Keratinocyte (primary cell): Measurements from ENCODE around the gene HSD11B2. TPM values are rescaled to one million over a fixed set of nuclear protein-coding genes. Genes with fewer than 3 reads are reported as not detected.

Source experiments
- DNase-seq: peaks from one replicate; pipeline ENCODE4 v3.0.0-alpha.2; 2011; ENCODE audit warnings: low read depth, missing footprints, low spot score
- FAIRE-seq: peaks from 2 replicates; lab custom pipeline; 2011; peaks lifted over from hg19 to GRCh38; lab: Jason Lieb, UNC
- H2AFZ ChIP-seq: 2 replicates; pipeline ENCODE4 v1.6.0; 2012; ENCODE audit warnings: low read length, control low read depth, inconsistent platforms; ENCODE audit not compliant: control insufficient read depth
- H3K27ac ChIP-seq: 2 replicates; pipeline ENCODE4 v1.5.1; 2011; ENCODE audit warnings: low read length; ENCODE audit not compliant: control insufficient read depth, insufficient read depth
- H3K27me3 ChIP-seq: 3 replicates; pipeline ENCODE4 v1.6.0; 2011; ENCODE audit warnings: low read length; ENCODE audit not compliant: control insufficient read depth, insufficient read depth; ENCODE audit errors: extremely low read depth
- H3K36me3 ChIP-seq, 2 experiments: 2 replicates in 1 of 2; 3 replicates in 1 of 2; pipeline ENCODE4 v1.5.1; 2011; ENCODE audit warnings: low read length in 2 of 2, mild to moderate bottlenecking in 1 of 2; ENCODE audit not compliant: control insufficient read depth in 2 of 2, insufficient read depth in 2 of 2; ENCODE audit errors: extremely low read depth in 1 of 2
- H3K4me1 ChIP-seq: 3 replicates; pipeline ENCODE4 v1.5.1; 2011; ENCODE audit warnings: low read length; ENCODE audit not compliant: control insufficient read depth, insufficient read depth; ENCODE audit errors: extremely low read depth
- H3K4me2 ChIP-seq: 3 replicates; pipeline ENCODE4 v1.6.0; 2011; ENCODE audit warnings: low read depth, low read length; ENCODE audit not compliant: control insufficient read depth, insufficient read depth; ENCODE audit errors: extremely low read depth
- H3K4me3 ChIP-seq, 3 experiments: fragments of 200-600 bp in 1 of 3; sonication (generic) in 1 of 3; 2 replicates in 2 of 3; 3 replicates in 1 of 3; pipeline ENCODE4 v1.5.1; 2011 to 2016; ENCODE audit warnings: low read length in 3 of 3, mild to moderate bottlenecking in 3 of 3, control low read depth in 2 of 3, inconsistent platforms in 1 of 3, low read depth in 1 of 3, mixed read lengths in 1 of 3, mixed run types in 1 of 3, moderate library complexity in 1 of 3; ENCODE audit not compliant: control insufficient read depth in 2 of 3, insufficient read depth in 2 of 3; ENCODE audit errors: extremely low read depth in 1 of 3
- H3K79me2 ChIP-seq: 2 replicates; pipeline ENCODE4 v1.6.0; 2012; ENCODE audit warnings: low read length; ENCODE audit not compliant: control insufficient read depth, insufficient read depth
- H3K9ac ChIP-seq: 3 replicates; pipeline ENCODE4 v1.6.0; 2011; ENCODE audit warnings: low read length; ENCODE audit not compliant: control insufficient read depth, insufficient read depth; ENCODE audit errors: extremely low read depth
- H3K9me1 ChIP-seq: 3 replicates; pipeline ENCODE4 v1.6.0; 2011; ENCODE audit warnings: low read length; ENCODE audit not compliant: control insufficient read depth, insufficient read depth; ENCODE audit errors: extremely low read depth
- H3K9me3 ChIP-seq: 2 replicates; pipeline ENCODE4 v1.5.1; 2012; ENCODE audit warnings: low read depth, low read length; ENCODE audit not compliant: control insufficient read depth
- H4K20me1 ChIP-seq: 3 replicates; pipeline ENCODE4 v1.6.0; 2011; ENCODE audit warnings: low read length; ENCODE audit not compliant: control insufficient read depth, insufficient read depth; ENCODE audit errors: extremely low read depth
- CTCF ChIP-seq, 3 experiments: IDR thresholded peaks in 1 of 3; conservative IDR thresholded peaks in 1 of 3; optimal IDR thresholded peaks in 1 of 3; 2 replicates in 2 of 3; 3 replicates in 1 of 3; pipeline versions ENCODE3 to v1.5.1; 2011; ENCODE audit warnings: low read length in 3 of 3, mild to moderate bottlenecking in 3 of 3, moderate library complexity in 2 of 3, control low read depth in 1 of 3, inconsistent platforms in 1 of 3; ENCODE audit not compliant: insufficient read depth in 2 of 3; ENCODE audit errors: extremely low read depth in 1 of 3
- EZH2 ChIP-seq: IDR thresholded peaks from one replicate; pipeline ENCODE4 v1.6.1; 2012; ENCODE audit warnings: inconsistent platforms, mild to moderate bottlenecking, low read length, moderate library complexity
- dilution Hi-C: fragments of 300-500 bp; cut with MboI; formaldehyde crosslinking; loops from one replicate; pipeline ENCODE4 v1.7.0; 2020; ENCODE audit warnings: low sequenced_read_pairs; ENCODE audit not compliant: extremely low pct_ligation_motif_present
- polyA plus RNA-seq, 5 experiments: library from polyadenylated mRNA; depleted of rRNA in 3 of 5; stranded (reverse) in 3 of 5; stranded (forward) in 1 of 5; unstranded in 1 of 5; fragments of >200 nt; gene quantifications; 1 replicate in 1 of 5; 2 replicates in 3 of 5; 3 replicates in 1 of 5; pipeline versions ENCODE4 v1.2.1 to v1.2.3, GENCODE V29; 2011 to 2012; ENCODE audit warnings: missing spikeins in 2 of 5, low read depth in 1 of 5, low replicate concordance in 1 of 5

HSD11B2 gene
- polyA plus RNA-seq, 1 donor (not counting 4 experiments of a cell fraction or from before 2014, with no cell fraction given) = 0.93 TPM

DNA sequence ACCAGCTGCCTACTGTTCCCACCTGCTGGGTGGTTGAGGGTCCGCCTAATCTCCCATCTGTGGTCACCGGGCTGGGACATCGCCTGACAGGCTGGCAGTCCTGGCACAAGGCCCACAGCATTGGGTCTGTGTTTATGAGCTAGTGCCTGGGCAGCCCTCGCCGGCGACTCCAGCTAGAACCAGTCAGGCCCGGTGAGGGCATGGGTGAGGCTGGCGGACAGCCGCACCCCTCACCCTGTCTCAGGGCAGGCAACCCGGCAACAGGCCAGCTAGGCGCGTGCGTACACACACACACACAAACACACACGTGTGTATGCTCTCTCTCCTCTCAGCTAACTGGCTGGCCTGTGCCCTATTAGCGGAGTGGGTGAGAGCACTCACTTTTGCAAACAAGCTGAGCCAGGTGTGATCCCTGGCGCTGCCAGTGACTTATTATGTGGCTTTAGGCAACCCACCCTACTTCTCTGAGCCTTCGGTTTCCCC, 10.4 kb downstream of the HSD11B2 start:
- no peaks in the 10 kb centered on the region for H3K27me3 ChIP-seq
- TF ChIP-seq CTCF (optimal IDR thresholded peaks at IDR 0.05 in 1 of 3, IDR thresholded peaks at IDR 0.05 in 1 of 3, conservative IDR thresholded peaks at IDR 0.05 in 1 of 3; ENCODE audit: extremely low read depth in 1 of 3, insufficient read depth in 2 of 3, low read length in 3 of 3) (no peak), EZH2 (no peak)
- H3K9ac ChIP-seq = no peak overlapping the region
- no peaks in the 10 kb centered on the region for H4K20me1 ChIP-seq
- H3K79me2 ChIP-seq = no peaks in the 10 kb centered on the region
- DNase-seq (no peak), FAIRE-seq (no peak)
- H2AFZ ChIP-seq = no peak overlapping the region
- no peak overlapping the region for H3K4me2 ChIP-seq
- H3K36me3 ChIP-seq = peaks cover 13 to 34% of the 10 kb centered on the region in 2 experiments
- H3K27ac ChIP-seq = no peak overlapping the region
- no peak overlapping the region for H3K4me3 ChIP-seq
- dilution Hi-C loops = no loop called here
- H3K9me1 ChIP-seq = no peaks in the 10 kb centered on the region
- no peaks in the 10 kb centered on the region for H3K9me3 ChIP-seq
- H3K4me1 ChIP-seq = no peaks in the 10 kb centered on the region

- Histone ChIP-seq H3K9me1 (no peaks in the 10 kb centered on the region), H3K9me3 (no peaks in the 10 kb centered on the region), H3K36me3 (peaks cover 13 to 34% of the 10 kb centered on the region in 2 experiments), H3K4me2 (no peak overlapping the region), H2AFZ (no peak overlapping the region), H3K9ac (no peak overlapping the region), H3K79me2 (no peaks in the 10 kb centered on the region), H3K4me1 (no peaks in the 10 kb centered on the region), H4K20me1 (no peaks in the 10 kb centered on the region), H3K27ac (no peak overlapping the region), H3K27me3 (no peaks in the 10 kb centered on the region), H3K4me3 (no peak overlapping the region)
- TF ChIP-seq CTCF (optimal IDR thresholded peaks at IDR 0.05 in 1 of 3, IDR thresholded peaks at IDR 0.05 in 1 of 3, conservative IDR thresholded peaks at IDR 0.05 in 1 of 3; ENCODE audit: extremely low read depth in 1 of 3, insufficient read depth in 2 of 3, low read length in 3 of 3) (no peak), EZH2 (no peak)
- FAIRE-seq = no peak
- DNase-seq = no peak
- dilution Hi-C loops = no loop called here
Measured at GRCh38 chr16:67441907-67442306, 11.0 kb downstream of the HSD11B2 start.
